KMS-11 (cell line): ENCODE results near the gene CTAG1A.
"Not testable (repeated sequence)": the region's sequence is repeated elsewhere in the genome, so short reads cannot be mapped to it uniquely, and the experiment has no call there.

Experiments used
- H2AFZ ChIP-seq: fragments of 200-600 bp; sonication (generic); 2 replicates; pipeline ENCODE4 v1.6.1; 2016; ENCODE audit warnings: antibody characterized with exemption, mixed run types, low read depth
- H3K27ac ChIP-seq: fragments of 200-600 bp; sonication (generic); 2 replicates; pipeline ENCODE4 v1.6.1; 2016; ENCODE audit warnings: mild to moderate bottlenecking, mixed run types
- H3K27me3 ChIP-seq: fragments of 200-600 bp; sonication (generic); 2 replicates; pipeline ENCODE4 v1.6.1; 2017; ENCODE audit warnings: mild to moderate bottlenecking, low read depth, mixed run types, moderate library complexity; ENCODE audit not compliant: insufficient read depth
- H3K36me3 ChIP-seq: fragments of 200-600 bp; sonication (generic); 2 replicates; pipeline ENCODE4 v1.6.1; 2017; ENCODE audit warnings: mild to moderate bottlenecking, mixed run types; ENCODE audit not compliant: insufficient read depth
- H3K4me1 ChIP-seq: fragments of 200-600 bp; sonication (generic); 2 replicates; pipeline ENCODE4 v1.6.1; 2016; ENCODE audit warnings: mild to moderate bottlenecking, low read depth, mixed run types; ENCODE audit not compliant: poor library complexity, severe bottlenecking
- H3K4me2 ChIP-seq: fragments of 200-600 bp; sonication (generic); 2 replicates; pipeline ENCODE4 v1.7.0; 2016; ENCODE audit warnings: mild to moderate bottlenecking, mixed run types
- H3K4me3 ChIP-seq: fragments of 200-600 bp; sonication (generic); IDR thresholded peaks from 2 replicates; pipeline ENCODE4 v1.6.1; 2017; ENCODE audit warnings: low read depth, low read length, mixed read lengths; ENCODE audit not compliant: insufficient read depth
- H3K79me2 ChIP-seq: fragments of 200-600 bp; sonication (generic); 2 replicates; pipeline ENCODE4 v1.6.1; 2016; ENCODE audit warnings: low read depth, mixed run types; ENCODE audit not compliant: insufficient read depth
- H3K9ac ChIP-seq: fragments of 200-600 bp; sonication (generic); 2 replicates; pipeline ENCODE4 v1.6.1; 2016; ENCODE audit warnings: mild to moderate bottlenecking, mixed run types
- H4K20me1 ChIP-seq: fragments of 200-600 bp; sonication (generic); 2 replicates; pipeline ENCODE4 v1.6.1; 2016; ENCODE audit warnings: mild to moderate bottlenecking, mixed run types; ENCODE audit not compliant: insufficient read depth

CTAG1A gene

GRCh38 chrX:154558896-154559295 is 26.0 kb upstream of the CTAG1A start:
- H3K36me3 ChIP-seq, H3K4me2 ChIP-seq, H3K27me3 ChIP-seq, H3K4me3 ChIP-seq, H2AFZ ChIP-seq, H3K9ac ChIP-seq, H3K27ac ChIP-seq, H3K79me2 ChIP-seq, H3K4me1 ChIP-seq, H4K20me1 ChIP-seq: not testable (repeated sequence)

- not testable (repeated sequence) for H3K27ac ChIP-seq, H3K4me1 ChIP-seq, H3K79me2 ChIP-seq, H4K20me1 ChIP-seq, H3K36me3 ChIP-seq, H2AFZ ChIP-seq, H3K9ac ChIP-seq, H3K4me3 ChIP-seq, H3K4me2 ChIP-seq, H3K27me3 ChIP-seq
Observed at GRCh38 chrX:154560326-154560725, 24.6 kb upstream of the CTAG1A start.

- H2AFZ ChIP-seq, H4K20me1 ChIP-seq, H3K27ac ChIP-seq, H3K4me3 ChIP-seq, H3K27me3 ChIP-seq, H3K4me1 ChIP-seq, H3K9ac ChIP-seq, H3K4me2 ChIP-seq, H3K79me2 ChIP-seq, H3K36me3 ChIP-seq: not testable (repeated sequence)
Observed at GRCh38 chrX:154562295-154562694, 22.6 kb upstream of the CTAG1A start.

- H2AFZ ChIP-seq, H4K20me1 ChIP-seq, H3K36me3 ChIP-seq, H3K79me2 ChIP-seq, H3K9ac ChIP-seq, H3K4me1 ChIP-seq, H3K4me3 ChIP-seq, H3K27ac ChIP-seq, H3K4me2 ChIP-seq, H3K27me3 ChIP-seq: not testable (repeated sequence)
Observed at GRCh38 chrX:154570361-154570760, 14.6 kb upstream of the CTAG1A start.

- H3K27ac ChIP-seq, H2AFZ ChIP-seq, H3K4me2 ChIP-seq, H3K4me3 ChIP-seq, H3K79me2 ChIP-seq, H4K20me1 ChIP-seq, H3K9ac ChIP-seq, H3K4me1 ChIP-seq, H3K36me3 ChIP-seq, H3K27me3 ChIP-seq: not testable (repeated sequence)
Observed at GRCh38 chrX:154573061-154573460, 11.9 kb upstream of the CTAG1A start.

GRCh38 chrX:154575076-154575475 is 9.9 kb upstream of the CTAG1A start:
- H3K4me1 ChIP-seq, H3K9ac ChIP-seq, H4K20me1 ChIP-seq, H2AFZ ChIP-seq, H3K27me3 ChIP-seq, H3K79me2 ChIP-seq, H3K4me3 ChIP-seq, H3K4me2 ChIP-seq, H3K36me3 ChIP-seq, H3K27ac ChIP-seq: not testable (repeated sequence)

GRCh38 chrX:154582994-154583393 is 1.9 kb upstream of the CTAG1A start:
- not testable (repeated sequence) for H3K9ac ChIP-seq, H3K36me3 ChIP-seq, H3K27ac ChIP-seq

GRCh38 chrX:154590415-154590814 is 5.5 kb downstream of the CTAG1A start:
- H3K36me3 ChIP-seq, H2AFZ ChIP-seq: not testable (repeated sequence)

More at GRCh38 chrX:154582994-154583393, 1.9 kb upstream of the CTAG1A start:
- H3K4me2 ChIP-seq, H2AFZ ChIP-seq, H4K20me1 ChIP-seq, H3K4me3 ChIP-seq, H3K4me1 ChIP-seq, H3K27me3 ChIP-seq, H3K79me2 ChIP-seq: not testable (repeated sequence)

More at GRCh38 chrX:154590415-154590814, 5.5 kb downstream of the CTAG1A start:
- H3K4me3 ChIP-seq, H3K27me3 ChIP-seq, H3K4me2 ChIP-seq, H3K4me1 ChIP-seq, H3K79me2 ChIP-seq, H3K9ac ChIP-seq, H4K20me1 ChIP-seq, H3K27ac ChIP-seq: not testable (repeated sequence)
